Neural progenitor cell (in vitro differentiated cells): ENCODE data around the gene PROS1.

ENCODE experiments used
- CTCF ChIP-seq: fragments of 200-600 bp; sonication (generic); IDR thresholded peaks from 2 replicates; pipeline ENCODE4 v1.5.1; 2017; ENCODE audit warnings: antibody characterized with exemption, mild to moderate bottlenecking
- EZH2 ChIP-seq: fragments of 200-600 bp; sonication (generic); IDR thresholded peaks from 2 replicates; pipeline ENCODE4 v1.6.1; 2017; ENCODE audit warnings: antibody characterized with exemption, mild to moderate bottlenecking, moderate library complexity
- EZH2phosphoT487 ChIP-seq: fragments of 200-600 bp; sonication (generic); IDR thresholded peaks from 2 replicates; pipeline ENCODE4 v1.6.1; 2017; ENCODE audit warnings: antibody characterized with exemption

- TF ChIP-seq EZH2 = no peak
- no peak for TF ChIP-seq CTCF
- no peak for TF ChIP-seq EZH2phosphoT487
Measured at GRCh38 chr3:93984618-93985017, 10.9 kb upstream of the PROS1 start.
